22Rv1 (cell line): ENCODE data around the gene HBM.
"Not testable (repeated sequence)": the region's sequence is repeated elsewhere in the genome, so short reads cannot be mapped to it uniquely, and the experiment has no call there.

Experiments used
- CTCF ChIP-seq: fragments of 450-650 bp; IDR thresholded peaks from 2 replicates; pipeline ENCODE4 v1.5.1; 2017; ENCODE audit warnings: mild to moderate bottlenecking
- ZFX ChIP-seq: fragments of 450-650 bp; IDR thresholded peaks from 2 replicates; pipeline ENCODE4 v1.6.1; 2017; ENCODE audit warnings: antibody characterized with exemption, borderline replicate concordance

DNA sequence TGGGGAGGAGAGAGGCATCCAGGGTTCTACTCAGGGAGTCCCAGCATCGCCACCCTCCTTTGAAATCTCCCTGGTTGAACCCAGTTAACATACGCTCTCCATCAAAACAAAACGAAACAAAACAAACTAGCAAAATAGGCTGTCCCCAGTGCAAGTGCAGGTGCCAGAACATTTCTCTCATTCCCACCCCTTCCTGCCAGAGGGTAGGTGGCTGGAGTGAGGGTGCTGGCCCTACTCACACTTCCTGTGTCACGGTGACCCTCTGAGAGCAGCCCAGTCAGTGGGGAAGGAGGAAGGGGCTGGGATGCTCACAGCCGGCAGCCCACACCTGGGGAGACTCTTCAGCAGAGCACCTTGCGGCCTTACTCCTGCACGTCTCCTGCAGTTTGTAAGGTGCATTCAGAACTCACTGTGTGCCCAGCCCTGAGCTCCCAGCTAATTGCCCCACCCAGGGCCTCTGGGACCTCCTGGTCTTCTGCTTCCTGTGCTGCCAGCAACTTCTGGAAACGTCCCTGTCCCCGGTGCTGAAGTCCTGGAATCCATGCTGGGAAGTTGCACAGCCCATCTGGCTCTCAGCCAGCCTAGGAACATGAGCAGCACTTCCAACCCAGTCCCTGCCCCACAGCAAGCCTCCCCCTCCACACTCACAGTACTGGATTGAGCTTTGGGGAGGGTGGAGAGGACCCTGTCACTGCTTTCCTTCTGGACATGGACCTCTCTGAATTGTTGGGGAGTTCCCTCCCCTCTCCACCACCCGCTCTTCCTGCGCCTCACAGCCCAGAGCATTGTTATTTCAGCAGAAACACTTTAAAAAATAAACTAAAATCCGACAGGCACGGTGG is 8.4 kb downstream of the HBM start:
- not testable (repeated sequence) for TF ChIP-seq CTCF, ZFX
